Esophagus squamous epithelium (tissue), 4 donors: Measurements from ENCODE around the gene IL34.

Source experiments
- POLR2A ChIP-seq, 4 donors: fragments of 450-650 bp; IDR thresholded peaks; one replicate each; pipeline ENCODE4 v1.6.1; 2017; ENCODE audit warnings: antibody characterized with exemption in 4 of 4, mild to moderate bottlenecking in 4 of 4, moderate library complexity in 3 of 4
- TF ChIP-seq, protein P1 (sequence below), 6 experiments: fragments of 450-650 bp in 4 of 6; fragments of 200-600 bp in 2 of 6; sonication (generic) in 2 of 6; IDR thresholded peaks; one replicate each; pipeline ENCODE4 v1.5.1; 2016 to 2019; ENCODE audit warnings: antibody characterized with exemption in 6 of 6, mild to moderate bottlenecking in 4 of 6, moderate library complexity in 4 of 6

DNA sequence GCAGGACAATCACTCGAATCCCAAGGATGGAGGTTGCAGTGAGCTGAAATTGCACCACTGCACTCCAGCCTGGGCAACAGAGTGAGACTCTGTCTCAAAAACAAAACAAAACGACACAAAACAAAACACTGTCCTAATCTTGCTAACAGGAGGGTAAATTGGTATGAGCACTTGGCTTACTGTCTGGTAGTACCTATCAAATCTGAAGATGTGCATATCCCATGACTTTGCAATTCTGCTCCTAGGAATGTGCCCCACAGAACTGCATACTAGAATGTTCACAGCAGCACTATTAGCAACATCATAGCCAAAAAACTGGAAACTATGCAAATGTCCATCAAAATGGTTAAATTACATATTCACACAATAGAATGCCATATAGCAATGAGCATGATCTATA is 23.8 kb downstream of the IL34 start:
- TF ChIP-seq, protein P1, sequence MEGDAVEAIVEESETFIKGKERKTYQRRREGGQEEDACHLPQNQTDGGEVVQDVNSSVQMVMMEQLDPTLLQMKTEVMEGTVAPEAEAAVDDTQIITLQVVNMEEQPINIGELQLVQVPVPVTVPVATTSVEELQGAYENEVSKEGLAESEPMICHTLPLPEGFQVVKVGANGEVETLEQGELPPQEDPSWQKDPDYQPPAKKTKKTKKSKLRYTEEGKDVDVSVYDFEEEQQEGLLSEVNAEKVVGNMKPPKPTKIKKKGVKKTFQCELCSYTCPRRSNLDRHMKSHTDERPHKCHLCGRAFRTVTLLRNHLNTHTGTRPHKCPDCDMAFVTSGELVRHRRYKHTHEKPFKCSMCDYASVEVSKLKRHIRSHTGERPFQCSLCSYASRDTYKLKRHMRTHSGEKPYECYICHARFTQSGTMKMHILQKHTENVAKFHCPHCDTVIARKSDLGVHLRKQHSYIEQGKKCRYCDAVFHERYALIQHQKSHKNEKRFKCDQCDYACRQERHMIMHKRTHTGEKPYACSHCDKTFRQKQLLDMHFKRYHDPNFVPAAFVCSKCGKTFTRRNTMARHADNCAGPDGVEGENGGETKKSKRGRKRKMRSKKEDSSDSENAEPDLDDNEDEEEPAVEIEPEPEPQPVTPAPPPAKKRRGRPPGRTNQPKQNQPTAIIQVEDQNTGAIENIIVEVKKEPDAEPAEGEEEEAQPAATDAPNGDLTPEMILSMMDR (IDR thresholded peaks at IDR 0.05), result no peak
- no peak for TF ChIP-seq POLR2A (IDR thresholded peaks at IDR 0.05)
